ENCODE measurements around the gene WDR18.

The WDR18 gene

DNA sequence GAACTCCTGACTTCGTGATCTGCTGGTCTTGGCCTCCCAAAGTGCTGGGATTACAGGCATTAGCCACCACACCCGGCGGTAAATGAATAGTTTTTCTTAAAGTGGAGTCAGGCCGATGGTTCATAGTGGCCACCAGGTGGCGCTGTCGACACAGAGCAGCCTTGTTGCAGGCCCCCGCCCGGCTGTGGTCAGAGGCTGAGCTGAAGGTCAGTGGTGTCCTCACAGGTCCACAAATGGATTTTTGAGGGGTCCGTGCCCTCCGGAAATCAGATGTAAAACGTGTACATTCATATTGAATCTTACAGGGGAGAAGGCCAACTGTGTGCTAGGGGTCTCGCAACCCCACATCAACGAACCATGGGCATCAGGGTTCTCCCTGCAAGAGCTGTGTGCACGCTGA, 13.4 kb upstream of the WDR18 start:
- peak; percentile 1 for DNase-seq

- no peak for DNase-seq
Measured at GRCh38 chr19:971795-972194, 12.3 kb upstream of the WDR18 start.

GRCh38 chr19:972281-972680, 11.9 kb upstream of the WDR18 start:
- DNase-seq = no peak

DNA sequence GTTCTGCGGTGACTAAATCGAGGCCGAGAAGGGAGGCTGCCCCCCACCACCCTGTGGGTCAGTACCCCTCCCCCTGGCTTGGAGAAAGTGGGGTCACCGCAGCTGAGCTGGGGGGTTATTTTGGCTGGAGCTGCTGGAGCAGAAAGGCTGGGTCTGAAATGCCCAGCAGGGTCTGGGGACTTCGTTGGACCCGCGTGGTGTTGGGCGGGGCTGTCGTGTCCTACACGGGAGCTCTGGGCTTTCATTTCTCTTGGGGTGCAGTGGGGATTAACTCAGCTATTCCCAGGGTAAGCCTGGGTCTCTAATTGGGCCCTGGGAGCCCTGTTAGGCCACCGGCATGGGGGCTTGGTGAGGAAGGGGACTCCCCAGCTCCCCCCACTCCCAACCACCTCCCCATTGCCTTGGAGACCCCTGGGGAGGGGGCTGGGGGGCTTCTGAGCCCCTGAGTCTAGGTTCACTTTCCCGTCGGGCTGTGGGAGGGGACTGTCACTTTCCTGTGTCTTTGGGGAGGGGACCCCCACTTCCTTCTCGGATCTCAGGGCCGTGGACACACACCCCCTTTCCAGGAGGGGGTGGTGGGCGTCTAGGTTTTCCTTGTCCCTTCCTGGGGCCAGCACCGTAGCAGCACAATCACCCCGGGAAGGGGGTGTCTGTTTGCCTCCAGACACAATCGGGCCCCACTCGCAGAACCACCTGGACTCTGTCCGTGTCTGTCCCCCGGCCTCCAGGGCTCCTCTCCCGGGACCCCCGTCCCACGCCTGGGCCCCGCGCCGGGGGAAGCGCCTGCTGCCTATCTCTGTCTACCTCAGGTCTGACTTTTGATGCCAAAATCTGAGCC, 10.2 kb upstream of the WDR18 start:
- no peak for DNase-seq

DNA sequence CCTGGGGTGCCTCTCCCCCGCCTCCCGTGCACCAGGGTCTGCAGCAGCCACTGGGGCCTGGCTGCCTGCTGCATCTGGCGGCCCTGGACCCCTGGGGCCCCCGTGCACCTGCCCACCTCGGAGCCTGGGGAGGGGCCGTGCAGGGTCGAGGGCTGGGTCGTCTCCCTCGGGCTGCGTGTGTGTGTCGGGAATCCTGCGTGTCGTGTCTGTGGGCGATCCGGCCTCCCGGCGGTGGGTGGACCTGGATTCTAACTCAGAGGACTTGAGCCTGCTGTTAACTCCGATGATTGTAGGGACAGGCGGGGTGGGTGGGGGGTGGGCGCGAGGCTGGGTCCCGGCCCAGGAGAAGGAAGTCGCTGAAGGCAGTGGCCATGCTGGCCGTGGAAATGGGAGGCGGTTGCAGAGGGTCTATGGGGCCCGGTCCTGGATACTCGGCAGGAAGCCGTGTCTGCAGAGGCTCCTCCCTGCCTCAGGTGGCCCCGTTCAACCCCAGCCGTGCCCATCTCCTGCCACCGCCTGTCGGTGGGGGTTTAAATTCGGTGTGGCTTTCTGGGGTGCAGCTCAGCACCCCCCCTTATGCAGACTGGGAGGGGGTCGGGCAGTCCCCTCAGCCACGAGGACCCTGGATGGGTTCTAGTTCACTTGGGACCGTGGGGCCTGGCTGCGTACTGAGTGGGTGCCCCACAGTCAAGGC, 9.4 kb upstream of the WDR18 start:
- no peak for DNase-seq

- DNase-seq = no peak
Measured at GRCh38 chr19:976476-976875, 7.7 kb upstream of the WDR18 start.

DNA sequence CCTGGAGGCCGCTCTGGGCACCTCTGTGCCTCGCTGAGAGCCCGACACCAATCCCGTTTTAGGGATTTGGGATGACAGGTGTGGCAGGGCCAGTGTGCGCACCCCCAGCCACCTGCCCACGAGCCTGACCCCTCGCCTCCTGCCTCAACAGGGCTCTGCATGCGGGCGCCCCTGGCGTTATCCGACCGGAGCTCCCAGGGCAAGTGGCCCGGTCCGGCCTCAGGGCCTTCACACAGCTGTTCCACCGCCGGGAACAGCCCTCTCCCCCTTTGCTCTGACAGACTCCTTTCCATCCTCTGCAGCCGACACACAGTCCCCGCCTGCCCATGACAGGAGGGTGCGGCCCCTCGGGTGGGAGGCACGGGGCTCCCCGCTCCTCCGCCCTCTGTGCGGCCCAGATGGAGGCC, 7.1 kb upstream of the WDR18 start:
- DNase-seq = no peak

DNA sequence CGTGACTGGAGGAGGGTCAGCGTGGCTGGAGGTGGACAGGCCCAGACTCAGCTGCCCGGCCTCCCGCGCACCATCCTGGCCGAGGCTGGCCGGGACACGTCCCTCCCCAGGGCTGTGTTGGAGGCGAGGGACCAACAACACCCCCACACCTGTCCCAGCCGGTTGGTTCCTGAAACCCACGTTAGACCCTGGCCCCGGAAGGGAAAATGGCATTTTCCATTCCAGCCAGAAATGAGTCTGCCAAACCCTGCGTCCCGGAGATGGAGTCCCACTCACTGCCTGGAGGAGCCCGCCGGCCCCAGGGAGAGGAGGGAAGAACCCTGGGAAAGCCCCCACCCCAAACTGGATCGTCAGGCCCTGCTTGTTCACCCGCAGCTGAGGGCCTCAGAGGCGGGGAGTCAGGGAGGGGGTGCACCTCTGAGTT, 4.8 kb upstream of the WDR18 start:
- DNase-seq = no peak

- no peak for DNase-seq
Measured at GRCh38 chr19:980133-980998, 3.8 kb upstream of the WDR18 start.

- DNase-seq = peak; percentile 20
Measured at GRCh38 chr19:982567-983170, 1.5 kb upstream of the WDR18 start.

DNA sequence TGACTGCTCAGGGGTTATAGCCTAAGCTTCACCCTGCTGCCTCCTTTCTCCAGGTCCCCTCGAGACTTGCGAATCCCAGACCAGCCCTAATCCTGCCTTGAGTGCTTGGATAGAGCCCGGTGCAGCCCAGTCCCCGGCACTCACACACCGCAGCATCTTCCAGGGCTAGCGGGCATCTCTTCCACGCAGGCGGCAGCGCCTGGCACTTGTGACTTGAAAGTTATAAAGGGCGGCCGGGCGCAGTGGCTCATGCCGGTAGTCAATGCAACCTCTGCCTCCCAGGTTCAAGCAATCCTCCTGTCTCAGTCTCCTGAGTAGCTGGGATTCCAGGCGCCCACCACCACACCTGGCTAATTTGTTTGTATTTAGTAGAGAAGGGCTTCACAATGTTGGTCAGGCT, 1.9 kb downstream of the WDR18 start:
- DNase-seq = no peak

DNA sequence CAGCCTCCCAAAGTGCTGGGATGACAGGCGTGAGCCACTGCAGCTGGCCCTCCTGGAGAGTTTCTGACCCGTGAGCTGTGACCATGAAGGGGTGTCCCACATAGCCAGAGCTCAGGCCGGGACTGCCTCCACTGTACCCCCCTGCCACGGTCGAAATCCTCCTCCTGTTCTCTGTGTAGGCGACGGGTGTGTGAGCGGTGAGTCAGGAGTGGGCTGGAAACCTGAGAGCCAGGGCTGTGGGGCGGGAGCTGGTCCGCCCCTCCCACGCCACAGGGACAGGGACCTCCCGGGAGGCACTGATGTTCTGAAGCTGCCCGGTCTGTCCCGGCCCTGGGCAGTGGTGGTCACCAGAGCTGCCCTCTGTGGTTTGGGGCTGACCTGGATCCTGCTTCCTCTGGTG, 3.9 kb downstream of the WDR18 start:
- no peak for DNase-seq

- no peak for DNase-seq
Measured at GRCh38 chr19:988510-988909, 4.4 kb downstream of the WDR18 start.

DNA sequence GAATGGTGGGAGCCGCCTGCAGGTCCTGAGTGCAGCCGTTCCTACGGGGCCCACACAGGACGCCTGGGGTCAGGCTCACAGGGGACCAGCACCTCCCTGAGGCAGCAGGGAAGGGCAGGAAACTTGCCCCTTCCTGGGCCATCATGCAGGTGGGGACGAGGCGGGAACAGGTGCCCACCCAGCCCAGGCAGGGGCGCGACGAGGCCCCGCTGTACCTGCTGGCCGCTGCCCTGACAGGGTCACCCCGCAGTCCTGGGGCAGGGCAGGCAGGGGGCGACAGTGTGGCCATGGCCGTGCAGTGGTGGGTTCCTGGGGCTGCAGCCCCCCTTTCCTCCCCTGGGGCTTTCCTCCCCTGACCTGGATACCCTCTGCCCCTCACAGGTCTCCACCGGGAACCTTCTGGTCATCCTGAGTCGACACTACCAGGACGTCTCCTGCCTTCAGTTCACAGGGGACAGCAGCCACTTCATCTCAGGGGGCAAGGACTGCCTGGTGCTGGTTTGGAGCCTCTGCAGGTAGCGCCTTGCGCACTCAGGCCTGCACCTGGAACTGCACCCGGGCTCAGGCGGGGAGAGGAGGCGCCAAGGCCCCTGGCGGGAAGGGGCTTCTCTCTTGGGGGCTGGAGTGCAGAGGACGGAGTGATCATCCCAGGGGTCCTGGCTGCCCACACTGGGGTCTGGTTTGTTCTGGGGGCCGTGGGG, 5.4 kb downstream of the WDR18 start:
- no peak for DNase-seq

- DNase-seq = no peak
Measured at GRCh38 chr19:990119-990571, 6.0 kb downstream of the WDR18 start.

DNA sequence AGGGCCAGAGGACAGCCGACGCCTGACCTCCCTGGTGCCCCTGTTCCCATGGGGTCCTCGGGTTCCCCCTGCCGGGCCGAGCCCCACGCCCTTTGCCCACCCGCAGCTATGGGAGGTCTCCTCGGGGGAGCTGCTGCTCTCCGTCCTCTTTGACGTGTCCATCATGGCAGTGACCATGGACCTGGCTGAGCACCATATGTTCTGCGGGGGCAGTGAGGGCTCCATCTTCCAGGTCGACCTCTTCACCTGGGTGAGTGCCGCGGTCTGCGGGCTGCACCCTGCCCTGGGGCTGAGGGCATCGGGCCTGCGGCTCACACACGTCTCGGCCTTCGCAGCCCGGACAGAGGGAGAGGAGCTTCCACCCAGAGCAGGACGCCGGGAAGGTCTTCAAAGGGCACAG, 6.6 kb downstream of the WDR18 start:
- no peak for DNase-seq

DNA sequence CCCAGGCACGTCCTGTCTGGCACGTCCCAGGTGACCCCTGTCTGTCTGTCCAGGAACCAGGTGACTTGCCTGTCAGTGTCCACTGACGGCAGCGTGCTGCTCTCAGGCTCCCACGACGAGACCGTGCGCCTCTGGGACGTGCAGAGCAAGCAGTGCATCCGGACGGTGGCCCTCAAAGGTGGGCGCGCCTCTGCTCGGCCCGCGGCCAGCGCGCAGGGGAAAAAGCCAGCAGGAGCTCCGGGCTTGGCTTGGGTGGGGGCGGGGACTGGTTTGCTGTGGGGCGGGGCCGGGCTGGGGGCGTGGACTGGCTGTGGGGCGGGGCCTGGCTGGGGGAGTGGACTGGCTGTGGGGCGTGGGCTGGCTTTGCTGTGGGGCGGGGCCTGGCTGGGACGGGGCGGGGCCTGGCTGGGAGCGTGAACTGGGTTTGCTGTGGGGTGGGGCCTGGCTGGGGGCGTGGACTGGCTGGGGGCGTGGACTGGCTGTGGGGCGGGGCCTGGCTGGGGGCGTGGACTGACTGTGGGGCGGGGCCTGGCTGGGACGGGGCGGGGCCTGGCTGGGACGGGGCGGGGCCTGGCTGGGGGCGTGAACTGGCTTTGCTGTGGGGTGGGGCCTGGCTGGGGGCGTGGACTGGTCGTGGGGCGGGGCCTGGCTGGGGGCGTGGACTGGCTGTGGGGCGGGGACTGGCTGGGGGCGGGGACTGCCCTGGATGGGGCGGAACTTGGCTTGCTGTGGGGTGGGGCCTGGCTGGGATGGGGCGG, 7.2 kb downstream of the WDR18 start:
- DNase-seq = no peak

DNA sequence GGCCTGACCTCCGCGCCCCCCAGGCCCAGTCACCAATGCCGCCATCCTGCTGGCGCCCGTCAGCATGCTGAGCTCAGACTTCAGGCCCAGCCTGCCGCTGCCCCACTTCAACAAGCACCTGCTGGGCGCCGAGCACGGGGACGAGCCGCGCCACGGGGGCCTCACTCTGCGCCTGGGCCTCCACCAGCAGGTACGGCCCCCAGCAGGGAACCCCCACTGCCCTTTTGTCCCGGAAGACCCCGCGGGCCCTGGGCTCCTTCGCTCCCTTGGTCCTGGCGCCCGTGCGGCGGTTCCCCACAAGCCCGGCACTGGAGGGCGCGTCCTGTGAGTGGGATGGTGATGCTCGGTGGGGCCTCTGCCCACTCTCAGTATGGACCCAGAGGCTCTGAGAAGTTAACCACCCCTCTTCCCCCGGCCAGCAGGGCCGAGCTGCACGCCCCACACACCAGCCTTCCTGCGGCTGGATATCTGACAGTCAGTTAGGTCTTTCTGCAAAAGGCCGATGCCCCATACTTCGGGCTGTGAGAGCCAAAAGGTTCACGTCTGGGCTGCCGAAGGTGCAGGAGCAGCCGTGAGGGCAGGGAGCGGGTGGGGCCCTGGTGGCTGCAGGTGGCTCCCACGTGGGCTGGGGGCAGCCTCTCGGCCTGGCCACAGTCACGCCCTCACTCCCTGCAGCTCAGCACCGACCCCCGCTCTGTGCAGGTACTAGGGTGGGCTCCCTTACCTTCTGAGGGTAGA, 8.0 kb downstream of the WDR18 start:
- DNase-seq = no peak

DNA sequence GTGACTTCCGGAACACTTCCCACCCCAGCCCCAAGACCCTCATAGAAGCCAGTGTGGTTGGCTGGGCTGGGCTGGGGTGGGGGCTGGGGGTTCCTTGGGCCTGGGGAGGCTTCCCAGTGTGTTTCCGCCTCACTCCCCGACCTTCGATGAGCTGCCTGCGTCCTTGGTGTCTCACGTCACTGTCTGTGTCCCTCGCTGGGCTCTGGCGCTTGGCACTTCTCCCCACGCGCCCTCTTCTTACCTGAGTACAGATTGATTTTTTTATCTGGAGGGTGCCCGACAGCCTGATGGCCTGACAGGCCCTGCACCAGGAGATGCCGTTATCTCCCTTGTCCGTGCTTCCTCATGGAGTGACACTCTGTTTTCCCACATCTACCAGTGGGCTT, 8.5 kb downstream of the WDR18 start:
- no peak for DNase-seq

GRCh38 chr19:993361-993830, 9.3 kb downstream of the WDR18 start:
- no peak for DNase-seq
